ENCODE results near the gene TRUB1.

DNA sequence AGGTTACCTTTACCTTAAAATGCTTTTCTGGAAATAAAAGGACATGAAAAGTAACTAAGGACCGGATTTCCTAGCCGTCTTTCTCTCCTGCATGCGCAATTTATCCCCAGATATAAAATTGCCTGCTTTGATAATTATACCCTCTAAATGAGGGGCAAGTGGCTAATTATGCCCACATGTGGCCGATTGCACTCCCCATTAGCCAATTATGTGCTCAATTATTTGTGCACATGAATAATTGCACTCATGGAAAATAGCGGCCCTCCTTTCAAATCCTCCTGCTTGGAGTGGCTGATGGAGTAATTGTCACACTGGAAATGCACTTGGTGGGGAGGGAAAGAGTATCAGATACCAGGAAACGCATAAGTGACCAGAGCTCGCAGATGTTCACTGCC is 88.7 kb downstream of the TRUB1 start:
- TF ChIP-seq, protein P1, sequence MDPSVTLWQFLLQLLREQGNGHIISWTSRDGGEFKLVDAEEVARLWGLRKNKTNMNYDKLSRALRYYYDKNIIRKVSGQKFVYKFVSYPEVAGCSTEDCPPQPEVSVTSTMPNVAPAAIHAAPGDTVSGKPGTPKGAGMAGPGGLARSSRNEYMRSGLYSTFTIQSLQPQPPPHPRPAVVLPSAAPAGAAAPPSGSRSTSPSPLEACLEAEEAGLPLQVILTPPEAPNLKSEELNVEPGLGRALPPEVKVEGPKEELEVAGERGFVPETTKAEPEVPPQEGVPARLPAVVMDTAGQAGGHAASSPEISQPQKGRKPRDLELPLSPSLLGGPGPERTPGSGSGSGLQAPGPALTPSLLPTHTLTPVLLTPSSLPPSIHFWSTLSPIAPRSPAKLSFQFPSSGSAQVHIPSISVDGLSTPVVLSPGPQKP (IDR thresholded peaks at IDR 0.05; ENCODE audit: borderline replicate concordance, low read depth, low read length) = no peak
- TF ChIP-seq RCOR1 (IDR thresholded peaks at IDR 0.05; ENCODE audit: insufficient replicate concordance, low read length) (no peak), POLR2A (IDR thresholded peaks at IDR 0.05; ENCODE audit: low read depth, low read length) (no peak), MAZ (IDR thresholded peaks at IDR 0.05; ENCODE audit: borderline replicate concordance, low read depth, low read length) (no peak), FOS (IDR thresholded peaks at IDR 0.05; ENCODE audit: low read depth, low read length) (no peak), CEBPB (IDR thresholded peaks at IDR 0.05; ENCODE audit: low read depth, low read length) (no peak), MXI1 (IDR thresholded peaks at IDR 0.05; ENCODE audit: borderline replicate concordance, low read depth, low read length) (no peak), RFX5 (IDR thresholded peaks at IDR 0.05; ENCODE audit: low read depth, low read length) (no peak), MAFK (IDR thresholded peaks at IDR 0.05; ENCODE audit: low read depth, low read length) (no peak), RAD21 (IDR thresholded peaks at IDR 0.05; ENCODE audit: low read length) (no peak), CHD1 (IDR thresholded peaks at IDR 0.05; ENCODE audit: low read depth, low read length) (no peak)
- TF ChIP-seq, protein P2, sequence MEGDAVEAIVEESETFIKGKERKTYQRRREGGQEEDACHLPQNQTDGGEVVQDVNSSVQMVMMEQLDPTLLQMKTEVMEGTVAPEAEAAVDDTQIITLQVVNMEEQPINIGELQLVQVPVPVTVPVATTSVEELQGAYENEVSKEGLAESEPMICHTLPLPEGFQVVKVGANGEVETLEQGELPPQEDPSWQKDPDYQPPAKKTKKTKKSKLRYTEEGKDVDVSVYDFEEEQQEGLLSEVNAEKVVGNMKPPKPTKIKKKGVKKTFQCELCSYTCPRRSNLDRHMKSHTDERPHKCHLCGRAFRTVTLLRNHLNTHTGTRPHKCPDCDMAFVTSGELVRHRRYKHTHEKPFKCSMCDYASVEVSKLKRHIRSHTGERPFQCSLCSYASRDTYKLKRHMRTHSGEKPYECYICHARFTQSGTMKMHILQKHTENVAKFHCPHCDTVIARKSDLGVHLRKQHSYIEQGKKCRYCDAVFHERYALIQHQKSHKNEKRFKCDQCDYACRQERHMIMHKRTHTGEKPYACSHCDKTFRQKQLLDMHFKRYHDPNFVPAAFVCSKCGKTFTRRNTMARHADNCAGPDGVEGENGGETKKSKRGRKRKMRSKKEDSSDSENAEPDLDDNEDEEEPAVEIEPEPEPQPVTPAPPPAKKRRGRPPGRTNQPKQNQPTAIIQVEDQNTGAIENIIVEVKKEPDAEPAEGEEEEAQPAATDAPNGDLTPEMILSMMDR (conservative IDR thresholded peaks at IDR 0.05; ENCODE audit: low read depth, low read length) = no peak
- TF ChIP-seq, protein P3, sequence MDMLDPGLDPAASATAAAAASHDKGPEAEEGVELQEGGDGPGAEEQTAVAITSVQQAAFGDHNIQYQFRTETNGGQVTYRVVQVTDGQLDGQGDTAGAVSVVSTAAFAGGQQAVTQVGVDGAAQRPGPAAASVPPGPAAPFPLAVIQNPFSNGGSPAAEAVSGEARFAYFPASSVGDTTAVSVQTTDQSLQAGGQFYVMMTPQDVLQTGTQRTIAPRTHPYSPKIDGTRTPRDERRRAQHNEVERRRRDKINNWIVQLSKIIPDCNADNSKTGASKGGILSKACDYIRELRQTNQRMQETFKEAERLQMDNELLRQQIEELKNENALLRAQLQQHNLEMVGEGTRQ (IDR thresholded peaks at IDR 0.05; ENCODE audit: low read depth, low read length) = no peak
